ENCODE data around the gene NCAPG2.
"Not testable (repeated sequence)": the region's sequence is repeated elsewhere in the genome, so short reads cannot be mapped to it uniquely, and the experiment has no call there.

The NCAPG2 gene

GRCh38 chr7:158664406-158664805 is 40.2 kb downstream of the NCAPG2 start:
- no peak for DNase-seq

GRCh38 chr7:158663428-158663741 is 41.2 kb downstream of the NCAPG2 start:
- no peak for DNase-seq

- no peak for DNase-seq
Measured at GRCh38 chr7:158662610-158663427, 41.8 kb downstream of the NCAPG2 start.

GRCh38 chr7:158658475-158658874 is 46.1 kb downstream of the NCAPG2 start:
- DNase-seq = no peak

DNA sequence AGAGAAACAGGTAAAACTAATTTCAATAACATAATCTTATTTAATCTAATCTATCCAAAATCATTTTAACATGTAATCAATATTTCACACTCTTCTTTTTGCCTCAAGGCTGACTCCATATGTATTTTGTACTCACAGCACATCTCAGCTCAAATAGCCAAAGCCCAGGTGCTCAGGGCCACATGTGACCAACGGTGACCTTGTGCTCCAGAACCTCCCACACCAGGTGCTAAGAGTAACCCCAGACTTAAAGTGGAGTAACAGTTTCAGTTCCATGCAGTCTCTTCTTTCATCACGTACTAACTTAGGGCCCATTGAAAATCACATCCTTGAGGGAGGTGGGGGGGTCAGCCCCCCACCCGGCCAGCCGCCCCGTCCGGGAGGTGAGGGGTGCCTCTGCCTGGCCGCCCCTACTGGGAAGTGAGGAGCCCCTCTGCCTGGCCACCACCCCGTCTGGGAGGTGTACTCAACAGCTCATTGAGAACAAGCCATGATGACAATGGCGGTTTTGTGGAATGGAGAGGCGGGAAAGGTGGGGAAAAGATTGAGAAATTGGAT is 47.3 kb downstream of the NCAPG2 start:
- no peak for DNase-seq

GRCh38 chr7:158655931-158656441 is 48.6 kb downstream of the NCAPG2 start:
- DNase-seq = no peak

DNA sequence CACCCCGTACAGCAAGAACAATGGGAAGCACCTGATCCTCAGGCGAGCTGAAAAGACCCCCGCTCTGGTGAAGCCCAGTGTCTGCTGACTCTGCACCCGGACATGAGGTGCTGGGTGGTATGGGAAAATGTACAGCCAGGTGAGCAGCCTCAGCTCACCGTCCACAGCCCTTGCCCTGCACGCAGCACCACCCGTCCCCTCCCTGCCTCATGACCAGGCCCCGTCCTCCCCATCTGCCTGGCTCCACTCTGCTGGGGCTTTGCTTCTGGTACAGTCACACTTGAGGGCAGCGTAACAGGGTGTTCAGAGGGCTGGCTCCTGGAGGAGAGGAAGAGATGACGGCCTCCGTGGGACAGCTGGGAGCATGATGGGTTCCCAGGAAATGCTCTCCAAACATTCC is 49.1 kb downstream of the NCAPG2 start:
- DNase-seq = no peak

DNA sequence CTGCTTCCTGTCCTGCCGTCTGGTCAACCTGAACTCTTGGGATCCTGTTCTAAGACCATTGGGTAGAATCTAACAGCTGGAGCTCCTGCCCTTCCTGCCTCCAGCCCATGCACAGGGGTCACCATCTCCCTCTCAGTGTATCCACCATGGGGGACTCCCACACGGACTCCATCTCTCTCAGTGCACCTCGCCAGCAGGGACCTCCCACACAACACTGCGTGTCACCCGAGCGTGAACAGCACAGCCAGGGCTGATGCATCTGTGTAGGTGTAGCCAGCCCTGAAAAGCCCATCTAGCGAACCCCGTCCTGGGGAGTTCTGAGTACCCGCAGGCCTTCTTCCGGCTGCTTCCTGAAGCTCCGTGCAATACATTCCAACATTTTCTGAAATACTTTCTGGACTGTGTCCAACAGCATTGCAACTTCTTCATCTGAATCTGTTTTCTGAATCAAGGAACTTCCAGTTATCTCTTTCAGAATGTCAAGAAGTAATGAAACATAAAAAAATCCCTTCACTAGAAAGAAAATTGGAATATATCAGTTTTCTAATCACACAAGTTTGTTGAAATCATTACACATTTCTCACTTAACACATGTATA is 52.5 kb downstream of the NCAPG2 start:
- no peak for DNase-seq

DNA sequence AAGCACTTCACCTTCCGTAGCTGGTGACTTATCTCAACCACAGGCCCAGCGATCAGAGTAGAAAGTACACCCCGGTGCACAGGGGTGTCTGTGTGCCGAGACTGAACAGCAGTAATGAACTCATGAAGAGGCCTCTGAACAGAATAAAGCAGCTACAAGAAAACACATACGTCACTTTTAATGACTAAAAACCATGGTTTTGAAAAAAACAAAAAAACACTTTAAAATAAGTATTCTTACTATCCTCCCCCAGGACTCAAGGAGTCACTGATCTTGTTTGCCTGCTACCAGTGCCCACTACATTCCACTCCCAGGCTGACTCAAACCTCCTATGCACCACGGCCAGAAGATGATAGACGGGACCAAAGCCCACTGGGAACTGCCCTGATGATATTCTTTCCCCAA is 53.8 kb downstream of the NCAPG2 start:
- no peak for DNase-seq

DNA sequence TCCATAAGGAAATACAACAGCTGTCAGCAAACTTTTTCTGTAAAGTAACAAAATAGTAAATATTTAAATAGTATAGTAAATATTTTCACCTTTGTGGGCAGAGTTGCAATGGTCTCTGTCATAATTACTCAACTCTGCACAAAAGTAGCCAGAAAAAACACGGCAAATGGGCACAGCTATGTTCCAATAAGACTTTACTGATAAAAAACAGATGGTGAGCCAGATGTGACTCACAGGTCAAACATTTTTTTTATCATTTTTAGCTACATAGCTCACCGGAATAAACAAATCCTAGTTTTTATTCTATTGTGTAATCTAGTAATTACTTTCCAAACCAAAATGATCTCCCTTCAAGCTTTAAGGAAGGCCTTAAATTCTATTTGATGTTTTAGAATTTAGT is 55.3 kb downstream of the NCAPG2 start:
- DNase-seq = no peak

GRCh38 chr7:158648787-158649186 is 55.8 kb downstream of the NCAPG2 start:
- no peak for DNase-seq

- no peak for DNase-seq
Measured at GRCh38 chr7:158648168-158648567, 56.4 kb downstream of the NCAPG2 start.

GRCh38 chr7:158647475-158647792 is 57.2 kb downstream of the NCAPG2 start:
- DNase-seq = no peak

DNA sequence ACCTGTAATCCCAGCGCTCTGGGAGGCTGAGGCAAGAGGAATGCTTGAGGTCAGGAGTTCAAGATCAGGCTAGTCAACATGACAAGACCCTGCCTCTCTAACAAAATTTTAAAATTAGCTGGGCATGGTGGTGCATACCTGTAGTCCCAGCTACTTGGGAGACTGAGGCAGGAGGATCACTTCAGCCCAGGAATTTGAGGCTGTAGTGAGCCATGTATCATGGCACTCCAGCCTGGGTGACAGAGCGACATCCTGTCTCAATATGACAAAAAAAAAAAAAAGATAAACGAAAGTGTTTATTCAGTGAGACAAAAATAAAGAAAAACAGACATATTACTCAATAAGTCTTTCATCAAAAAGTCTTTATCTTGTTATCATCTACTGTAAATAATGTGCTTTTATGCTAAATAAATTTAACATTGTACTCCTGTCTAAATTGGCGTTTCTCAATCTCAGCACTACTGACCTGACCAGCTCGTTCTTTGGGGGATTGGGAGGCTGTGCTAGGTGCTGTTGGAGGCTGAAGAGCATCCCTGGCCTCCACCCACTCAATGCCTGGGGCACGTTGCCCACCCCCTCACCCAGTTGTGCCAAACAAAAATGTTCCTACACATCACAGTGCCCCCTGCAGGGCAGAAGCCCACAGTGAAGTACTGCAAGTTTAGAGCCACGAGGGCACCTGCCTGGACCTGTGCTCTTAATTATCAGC is 57.7 kb downstream of the NCAPG2 start:
- DNase-seq = no peak

- DNase-seq = no peak
Measured at GRCh38 chr7:158645842-158646241, 58.8 kb downstream of the NCAPG2 start.

DNA sequence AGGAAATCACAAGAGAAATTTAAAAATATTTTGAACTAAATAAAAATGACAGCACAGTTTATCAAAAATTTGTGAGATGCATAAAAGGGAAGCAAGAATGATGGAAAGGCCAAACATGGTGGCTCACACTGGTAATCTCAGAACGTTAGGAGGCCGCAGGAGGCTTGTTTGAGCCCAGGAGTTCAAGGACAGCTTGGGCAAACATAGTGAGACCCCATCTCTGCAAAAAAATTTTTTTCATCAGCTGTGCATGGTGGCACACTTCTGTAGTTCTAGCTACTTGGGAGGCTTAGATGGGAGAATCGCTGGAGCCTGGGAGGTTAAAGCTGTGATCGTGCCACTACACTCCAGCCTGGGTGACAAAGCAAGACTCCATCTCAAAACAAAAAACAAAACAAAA is 62.5 kb downstream of the NCAPG2 start:
- no peak for DNase-seq

DNA sequence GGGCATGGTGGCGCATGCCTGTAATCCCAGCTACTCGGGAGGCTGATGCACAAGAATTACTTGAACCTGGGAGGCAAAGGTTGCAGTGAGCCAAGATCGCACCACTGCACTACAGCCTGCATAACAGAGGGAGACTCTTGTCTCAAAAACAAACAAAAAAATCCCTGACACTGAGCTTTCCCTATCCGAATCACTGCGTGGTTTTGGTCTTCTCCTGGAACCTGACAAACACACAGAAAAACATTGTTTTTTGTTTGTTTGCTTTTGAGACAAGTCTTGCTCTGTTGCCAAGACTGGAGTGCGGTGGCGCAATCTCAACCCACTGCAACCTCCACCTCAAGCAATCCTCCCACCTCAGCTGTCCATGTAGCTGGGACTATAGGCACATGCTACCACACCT is 66.6 kb downstream of the NCAPG2 start:
- DNase-seq = no peak

DNA sequence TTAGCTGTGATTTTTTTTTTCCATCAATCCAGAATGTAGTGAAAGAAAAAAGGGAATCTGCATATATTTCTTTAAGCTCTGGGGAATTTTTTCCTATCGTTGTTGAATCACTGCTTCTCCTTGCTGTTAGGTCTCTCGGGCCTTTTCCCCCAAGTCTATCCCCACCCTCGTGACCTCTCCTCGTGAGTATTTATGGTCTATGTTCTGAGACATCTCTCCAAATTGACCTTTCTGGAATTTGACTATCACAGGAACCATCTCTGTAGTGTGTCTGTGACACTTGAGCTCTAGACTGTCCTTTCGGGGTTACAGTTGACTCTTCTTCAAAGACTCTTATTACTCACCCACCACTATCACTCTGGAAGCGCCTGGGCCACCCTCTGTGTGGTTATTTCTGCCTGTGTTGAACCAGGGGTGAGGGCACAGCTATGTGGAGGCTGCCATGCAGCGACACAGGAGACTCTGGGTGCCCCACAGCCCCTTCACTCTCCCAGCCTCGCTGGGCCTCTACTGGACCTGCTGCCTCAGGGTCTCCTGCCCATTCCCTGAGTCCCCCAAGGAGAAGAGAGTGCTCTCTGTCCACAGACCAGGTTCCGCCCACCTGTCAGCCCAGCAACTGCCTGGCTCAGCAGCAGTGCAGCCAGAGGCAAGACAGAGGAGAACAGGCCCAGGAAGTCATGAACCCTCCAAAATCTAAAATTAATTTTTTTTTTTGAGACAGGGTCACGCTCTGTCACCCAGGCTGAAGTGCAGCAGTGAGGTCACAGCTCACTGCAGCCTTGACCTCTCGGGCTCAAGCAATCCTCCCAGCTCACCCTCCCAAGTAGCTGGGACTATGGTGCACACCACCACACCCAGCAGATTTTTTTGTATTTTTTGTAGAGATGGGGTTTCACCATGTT is 71.3 kb downstream of the NCAPG2 start:
- no peak for DNase-seq

DNA sequence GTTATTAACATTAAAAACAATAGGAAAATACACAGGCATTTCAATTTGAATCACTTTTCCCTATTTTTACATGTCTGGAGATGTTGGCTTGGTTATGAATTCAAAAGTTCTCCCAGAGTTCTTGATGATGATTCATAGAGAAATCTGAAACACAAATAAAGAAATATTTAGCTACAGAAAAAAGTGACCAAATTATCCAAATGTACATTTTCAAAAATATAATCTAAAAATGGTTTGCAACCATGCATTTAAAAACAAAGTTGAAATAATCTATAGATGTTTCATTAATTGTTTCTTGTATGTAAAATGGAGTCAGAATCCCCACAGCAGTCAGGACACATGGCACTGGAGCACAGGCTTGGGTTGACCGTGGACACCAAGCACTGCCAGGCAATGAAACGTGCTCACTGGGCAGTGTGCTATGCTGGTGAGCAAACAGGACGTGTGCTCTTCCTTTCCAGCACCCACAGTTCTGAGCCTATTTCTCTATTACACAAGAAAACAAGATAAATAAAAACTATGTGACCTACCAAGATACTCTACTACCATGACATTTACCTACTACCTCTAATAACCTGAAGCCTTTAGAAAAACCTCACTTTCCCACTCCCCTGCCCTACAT is 72.9 kb downstream of the NCAPG2 start:
- no peak for DNase-seq

DNA sequence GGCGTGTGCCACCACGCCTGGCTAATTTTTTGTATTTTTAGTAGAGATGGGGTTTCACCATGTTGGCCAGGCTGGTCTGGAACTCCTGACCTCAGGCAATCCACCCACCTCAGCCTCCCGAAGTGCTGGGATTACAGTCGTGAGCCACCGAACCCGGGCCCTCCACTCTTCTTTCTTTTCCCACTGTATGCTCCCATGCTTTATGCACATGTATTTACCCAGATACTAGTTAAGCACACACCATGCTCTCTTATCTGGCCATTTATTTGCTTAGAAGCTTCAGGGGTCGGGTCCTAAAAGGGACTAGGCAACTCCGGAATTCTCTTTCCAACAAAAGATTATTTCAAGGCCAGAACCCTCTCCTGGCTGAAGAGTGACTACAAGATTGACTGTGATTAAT is 78.3 kb downstream of the NCAPG2 start:
- DNase-seq = not testable (repeated sequence)

GRCh38 chr7:158623241-158623640 is 81.4 kb downstream of the NCAPG2 start:
- no peak for DNase-seq

- DNase-seq = no peak
Measured at GRCh38 chr7:158620839-158621441, 83.7 kb downstream of the NCAPG2 start.
